ENCODE data around the gene SLC9A9.

DNA sequence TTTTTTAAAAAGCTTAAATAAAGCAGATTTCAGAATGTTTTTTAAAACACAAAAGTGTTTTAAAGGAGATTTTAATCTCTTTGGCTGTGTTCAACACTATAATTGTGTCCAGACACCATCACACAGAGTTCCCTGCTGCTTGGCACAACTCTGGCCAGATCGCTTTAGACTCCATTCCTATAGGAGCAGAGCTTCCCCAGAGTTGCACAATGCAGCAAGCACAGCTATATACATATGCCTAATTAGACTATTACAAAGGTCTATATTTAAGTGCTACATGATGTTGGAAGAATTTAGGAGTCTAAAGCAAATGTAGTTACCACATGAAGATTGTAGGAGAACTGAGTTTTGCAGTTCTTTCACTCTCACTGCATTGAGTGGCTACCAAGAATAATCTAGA, 11.2 kb downstream of the SLC9A9 start:
- TF ChIP-seq CTCF (IDR thresholded peaks at IDR 0.05) (no peak), POLR2AphosphoS5 (IDR thresholded peaks at IDR 0.05) (no peak)

Data from esophagus muscularis mucosa (tissue), 3 donors.